Panc1 (cell line): ENCODE results near the gene TMEM240. TPM values are rescaled to one million over a fixed set of nuclear protein-coding genes. Genes with fewer than 3 reads are reported as not detected.
"Not testable (repeated sequence)": the region's sequence is repeated elsewhere in the genome, so short reads cannot be mapped to it uniquely, and the experiment has no call there.

Source experiments
- ATAC-seq: fragments of 200-7000 bp; cut with Tn5 transposase; 2 replicates; pipeline ENCODE4 v1.9.1; 2020; ENCODE audit warnings: mild to moderate bottlenecking, moderate library complexity
- BruUV-seq: library from RNA; stranded (reverse); fragments of 400-500 nt; replicated peaks from 2 replicates; lab custom pipeline; 2021; lab: Mats Ljungman, UMichigan
- CTCF ChIA-PET: fragments of 300-600 bp; sonication (Branson Sonifier 250); formaldehyde crosslinking; loops from one replicate; lab custom pipeline; 2022; ENCODE audit warnings: antibody characterized with exemption; lab: Charles Lee
- POLR2A ChIA-PET: fragments of 300-600 bp; sonication (Branson Sonifier 250); formaldehyde crosslinking; loops from one replicate; lab custom pipeline; 2022; ENCODE audit warnings: antibody characterized with exemption; lab: Charles Lee
- DNase-seq: peaks from one replicate; pipeline ENCODE4 v3.0.0-alpha.2; 2010; ENCODE audit warnings: low read depth, low spot score
- H3K27ac ChIP-seq: 2 replicates; pipeline ENCODE4 v1.5.1; 2011; ENCODE audit warnings: mild to moderate bottlenecking, low read length, inconsistent platforms
- H3K27me3 ChIP-seq: fragments of 200-500 bp; sonication (Bioruptor generic); 2 replicates; pipeline ENCODE4 v1.6.0; 2014; ENCODE audit warnings: low read length, inconsistent platforms; ENCODE audit not compliant: control insufficient read depth, insufficient read depth
- H3K36me3 ChIP-seq: fragments of 200-500 bp; sonication (Bioruptor generic); 2 replicates; pipeline ENCODE4 v1.5.1; 2014; ENCODE audit warnings: inconsistent platforms, mild to moderate bottlenecking, low read length, moderate library complexity; ENCODE audit not compliant: control insufficient read depth, insufficient read depth
- H3K4me1 ChIP-seq: 2 replicates; pipeline ENCODE4 v1.5.1; 2011; ENCODE audit warnings: inconsistent platforms, mild to moderate bottlenecking, low read length, moderate library complexity; ENCODE audit not compliant: control insufficient read depth, insufficient read depth
- H3K4me3 ChIP-seq, 2 experiments: 2 replicates each; pipeline ENCODE4 v1.5.1; 2011 to 2012; ENCODE audit warnings: low read depth in 2 of 2, low read length in 2 of 2, mild to moderate bottlenecking in 2 of 2, inconsistent platforms in 1 of 2, moderate library complexity in 1 of 2
- H3K9me3 ChIP-seq: fragments of 200-500 bp; sonication (Bioruptor generic); 2 replicates; pipeline ENCODE4 v1.5.1; 2014; ENCODE audit warnings: low read depth, mild to moderate bottlenecking, inconsistent platforms, low read length, moderate library complexity; ENCODE audit not compliant: control insufficient read depth, insufficient read depth
- POLR2AphosphoS5 ChIP-seq: IDR thresholded peaks from 2 replicates; pipeline ENCODE4 v1.6.1; 2012; ENCODE audit warnings: mild to moderate bottlenecking, low read depth, low read length, moderate library complexity
- REST ChIP-seq, 2 experiments: IDR thresholded peaks; 2 replicates each; pipeline ENCODE4 v1.6.1; 2011 to 2012; ENCODE audit warnings: low read depth in 2 of 2, control low read depth in 1 of 2, low read length in 1 of 2, mild to moderate bottlenecking in 1 of 2, moderate library complexity in 1 of 2; ENCODE audit not compliant: insufficient read depth in 1 of 2
- SIN3A ChIP-seq: IDR thresholded peaks from 2 replicates; pipeline ENCODE4 v1.6.1; 2012; ENCODE audit warnings: low read depth, mild to moderate bottlenecking, low read length, moderate library complexity, borderline replicate concordance; ENCODE audit not compliant: insufficient read depth
- TCF7L2 ChIP-seq: IDR thresholded peaks from 2 replicates; pipeline ENCODE4 v1.6.1; 2011; ENCODE audit warnings: mild to moderate bottlenecking, low read depth, low read length, inconsistent platforms
- in situ Hi-C: cut with HindIII; loops from 2 replicates; pipeline ENCODE4 v1.10.0; 2016; ENCODE audit warnings: low sequenced_read_pairs, low pct_unique_long_range_greater_than_20kb
- intact Hi-C: fragments of 100-400 bp; cut with micrococcal nuclease; formaldehyde crosslinking; loops from one replicate; pipeline ENCODE4 v1.10.0; 2022; ENCODE audit not compliant: unreplicated experiment
- total RNA-seq: library from RNA; stranded (reverse); gene quantifications from one replicate; pipeline ENCODE4 v1.2.1, GENCODE V29; 2021; ENCODE audit not compliant: unreplicated experiment
- TF ChIP-seq, protein P1 (sequence below): fragments of 450-650 bp; IDR thresholded peaks from 2 replicates; pipeline ENCODE4 v1.5.1; 2017; ENCODE audit warnings: mild to moderate bottlenecking

Gene TMEM240
- total RNA-seq, 1 experiment from 2014 or later: 4.1 TPM

DNA sequence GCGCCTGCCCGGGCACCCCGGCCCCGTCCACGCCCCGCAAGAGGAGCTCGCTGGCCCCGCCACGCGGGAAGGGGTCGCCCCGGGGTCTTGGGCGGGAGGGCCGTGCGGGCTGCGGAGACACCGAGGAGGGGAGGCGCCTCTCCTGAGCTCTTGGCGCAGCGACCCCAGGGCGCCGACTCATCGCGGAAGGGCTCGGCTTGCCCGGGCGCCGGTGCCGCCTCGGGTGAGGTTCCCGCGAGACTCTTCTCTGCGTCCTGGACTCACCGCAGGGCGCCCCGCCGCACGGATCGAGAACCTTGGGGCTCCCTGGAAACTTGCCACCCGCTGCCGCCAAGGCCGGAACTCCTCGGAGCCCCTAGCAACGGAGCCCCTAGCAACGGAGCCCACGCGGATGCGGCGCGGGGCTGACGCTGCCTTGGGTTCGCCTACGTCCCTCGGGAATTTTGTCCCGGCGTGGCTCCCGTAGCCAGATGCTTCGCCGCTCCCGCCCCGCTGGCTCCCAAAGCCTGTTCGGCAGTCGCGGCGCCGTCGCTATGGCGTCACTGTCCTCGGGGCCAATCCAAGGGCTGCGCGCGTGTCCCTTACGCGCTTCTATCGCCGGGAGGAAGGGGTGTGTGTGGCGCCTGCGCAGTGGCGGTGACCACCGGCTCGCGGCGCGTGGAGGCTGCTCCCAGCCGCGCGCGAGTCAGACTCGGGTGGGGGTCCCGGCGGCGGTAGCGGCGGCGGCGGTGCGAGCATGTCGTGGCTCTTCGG is 28.7 kb downstream of the TMEM240 start, which contains the start of gene ATAD3A:
ATAD3A (plus strand) TSS at position 630 of the 753 bp plus-strand sequence; CDS start at position 737, 107 bp downstream.
- ATAC-seq (peak; percentile 95), DNase-seq (peak; percentile 82)
- peak within 1 kb of the TSS; percentile 74 to 81 for H3K4me3 ChIP-seq
- TF ChIP-seq, protein P1, sequence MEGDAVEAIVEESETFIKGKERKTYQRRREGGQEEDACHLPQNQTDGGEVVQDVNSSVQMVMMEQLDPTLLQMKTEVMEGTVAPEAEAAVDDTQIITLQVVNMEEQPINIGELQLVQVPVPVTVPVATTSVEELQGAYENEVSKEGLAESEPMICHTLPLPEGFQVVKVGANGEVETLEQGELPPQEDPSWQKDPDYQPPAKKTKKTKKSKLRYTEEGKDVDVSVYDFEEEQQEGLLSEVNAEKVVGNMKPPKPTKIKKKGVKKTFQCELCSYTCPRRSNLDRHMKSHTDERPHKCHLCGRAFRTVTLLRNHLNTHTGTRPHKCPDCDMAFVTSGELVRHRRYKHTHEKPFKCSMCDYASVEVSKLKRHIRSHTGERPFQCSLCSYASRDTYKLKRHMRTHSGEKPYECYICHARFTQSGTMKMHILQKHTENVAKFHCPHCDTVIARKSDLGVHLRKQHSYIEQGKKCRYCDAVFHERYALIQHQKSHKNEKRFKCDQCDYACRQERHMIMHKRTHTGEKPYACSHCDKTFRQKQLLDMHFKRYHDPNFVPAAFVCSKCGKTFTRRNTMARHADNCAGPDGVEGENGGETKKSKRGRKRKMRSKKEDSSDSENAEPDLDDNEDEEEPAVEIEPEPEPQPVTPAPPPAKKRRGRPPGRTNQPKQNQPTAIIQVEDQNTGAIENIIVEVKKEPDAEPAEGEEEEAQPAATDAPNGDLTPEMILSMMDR: no peak
- TF ChIP-seq TCF7L2 (no peak), SIN3A (peak; percentile 60; the same call in 1 of the 2 replicates), REST (IDR thresholded peaks at IDR 0.05; ENCODE audit: insufficient read depth in 1 of 2, low read depth in 2 of 2, low read length in 1 of 2) (peak in 1 of 2 experiments; percentile 70; a peak in 1 of 4 replicates), POLR2AphosphoS5 (peak; percentile 82)
- no TSS peak for BruUV-seq
- H3K36me3 ChIP-seq: no peaks in the 10 kb centered on the region
- H3K27me3 ChIP-seq: no peaks in the 10 kb centered on the region
- no peaks in the 10 kb centered on the region for H3K9me3 ChIP-seq
- H3K27ac ChIP-seq: peak within 1 kb of the TSS; percentile 95
- ChIA-PET POLR2A (no interaction called here), CTCF (no interaction called here)
- intact Hi-C loops: no loop called here
- in situ Hi-C loops: no loop called here
- peaks cover 6% of the 10 kb centered on the region for H3K4me1 ChIP-seq

DNA sequence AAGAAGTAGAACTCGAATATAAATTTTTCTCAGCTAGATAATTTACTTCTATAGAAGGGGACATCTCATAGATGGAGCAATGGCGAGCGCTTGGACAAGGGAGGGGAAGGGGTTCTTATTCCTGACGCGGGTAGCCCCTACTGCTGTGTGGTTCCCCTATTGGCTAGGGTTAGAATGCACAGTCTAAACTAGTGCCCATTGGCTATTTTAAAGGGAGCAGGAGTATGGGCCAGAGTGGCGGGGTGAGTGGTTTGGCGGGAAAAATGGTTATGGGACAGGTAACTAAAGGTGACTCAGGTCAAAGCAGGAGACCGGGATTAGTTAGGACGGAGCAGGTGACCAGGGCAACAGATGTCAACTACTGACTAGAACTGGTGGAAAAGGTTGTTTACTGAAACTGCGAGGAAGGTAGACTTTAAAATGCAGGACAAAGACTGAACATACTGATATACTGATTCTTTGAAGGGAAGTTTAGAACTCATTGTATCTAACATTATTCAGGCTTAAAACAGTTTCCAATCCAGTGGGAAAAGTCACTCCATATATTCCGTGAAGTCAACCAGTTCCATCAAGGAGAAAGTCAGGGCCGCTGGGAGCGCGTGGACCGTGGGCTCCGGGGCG is 29.4 kb downstream of the TMEM240 start:
- Histone ChIP-seq H3K36me3 (no peaks in the 10 kb centered on the region), H3K9me3 (no peaks in the 10 kb centered on the region), H3K4me3 (peak overlapping the region; percentile 74 to 81), H3K4me1 (peaks cover 6% of the 10 kb centered on the region), H3K27me3 (no peaks in the 10 kb centered on the region), H3K27ac (peak overlapping the region; percentile 95)
- intact Hi-C loops (no loop called here), in situ Hi-C loops (no loop called here)
- TF ChIP-seq SIN3A (no peak), POLR2AphosphoS5 (no peak), REST (IDR thresholded peaks at IDR 0.05; ENCODE audit: insufficient read depth in 1 of 2, low read depth in 2 of 2, low read length in 1 of 2) (no peak), TCF7L2 (no peak)
- TF ChIP-seq, protein P1: no peak
- BruUV-seq: TSS peak; percentile 99
- peak; percentile 40 for ATAC-seq
- CTCF ChIA-PET: no interaction called here
- no peak for DNase-seq
- POLR2A ChIA-PET: no interaction called here

DNA sequence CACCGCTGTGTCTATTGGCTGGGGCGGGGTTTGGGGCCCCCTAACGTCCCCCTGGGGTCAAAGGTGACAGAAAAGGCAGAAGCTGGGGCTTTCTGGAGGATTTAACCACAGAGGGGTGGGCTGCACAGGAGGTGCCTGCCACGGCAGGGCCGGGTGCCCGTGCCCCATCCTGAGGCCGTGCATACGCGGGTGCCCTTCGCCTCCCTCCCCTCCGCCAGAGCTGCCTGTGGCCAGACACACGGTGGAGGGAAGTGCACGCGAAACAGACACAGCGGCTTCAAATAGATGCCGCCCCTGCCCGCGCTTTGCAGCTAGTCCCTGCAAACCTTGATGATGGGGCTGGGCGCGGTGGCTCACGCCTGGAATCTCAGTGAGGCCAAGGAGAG is 31.0 kb downstream of the TMEM240 start:
- H3K36me3 ChIP-seq, H3K4me3 ChIP-seq, intact Hi-C loops, H3K27me3 ChIP-seq, POLR2A ChIA-PET, ATAC-seq, BruUV-seq, DNase-seq, CTCF ChIA-PET, in situ Hi-C loops, H3K9me3 ChIP-seq, H3K4me1 ChIP-seq, H3K27ac ChIP-seq: not testable (repeated sequence)
